Mesodermal cell (in vitro differentiated cells): ENCODE data around the gene SMG1.

Source experiments
- H3K27ac ChIP-seq: 2 replicates; pipeline ENCODE4 v1.7.0; 2013; ENCODE audit warnings: mild to moderate bottlenecking, low read depth, low read length, moderate library complexity; ENCODE audit not compliant: severe bottlenecking
- H3K36me3 ChIP-seq: 2 replicates; pipeline ENCODE4 v1.7.1; 2013; ENCODE audit warnings: mild to moderate bottlenecking, low read length, moderate library complexity; ENCODE audit not compliant: control insufficient read depth, insufficient read depth
- H3K4me1 ChIP-seq: one replicate; pipeline ENCODE4 v1.7.1; 2013; ENCODE audit warnings: mild to moderate bottlenecking, low read length; ENCODE audit not compliant: insufficient read depth, control insufficient read depth, poor library complexity, severe bottlenecking
- H3K4me3 ChIP-seq: 2 replicates; pipeline ENCODE4 v1.7.0; 2013; ENCODE audit warnings: low read length, control low read depth, mild to moderate bottlenecking; ENCODE audit not compliant: insufficient read depth, poor library complexity, severe bottlenecking; ENCODE audit errors: extremely low read depth
- H3K9me3 ChIP-seq: 2 replicates; pipeline ENCODE4 v1.7.1; 2013; ENCODE audit warnings: mild to moderate bottlenecking, low read length, moderate library complexity; ENCODE audit not compliant: control insufficient read depth
- WGBS, 2 experiments: methylation state at CpG; one replicate each; pipeline ENCODE4 v1.1.5; 2013; ENCODE audit warnings: missing lambda C conversion rate in 2 of 2; ENCODE audit not compliant: insufficient coverage in 2 of 2; 5-methylcytosine and 5-hydroxymethylcytosine counted together

The SMG1 gene

GRCh38 chr16:18799500-18799899 lies 126.7 kb downstream of the SMG1 start:
- H3K9me3 ChIP-seq: no peaks in the 10 kb centered on the region
- H3K4me3 ChIP-seq: peak overlapping the region; percentile 94
- H3K27ac ChIP-seq: no peak overlapping the region
- peaks cover 47% of the 10 kb centered on the region for H3K36me3 ChIP-seq
- peaks cover 20% of the 10 kb centered on the region for H3K4me1 ChIP-seq
- 88 to 94% methylated on average over 2 of the region's 3 CpGs for WGBS, 2 experiments

GRCh38 chr16:18797746-18798145 lies 128.5 kb downstream of the SMG1 start:
- no CpG with 5 or more reads among the region's 4 CpGs for WGBS, 2 experiments
- H3K36me3 ChIP-seq: peaks cover 64% of the 10 kb centered on the region
- no peaks in the 10 kb centered on the region for H3K9me3 ChIP-seq
- H3K4me3 ChIP-seq: no peak overlapping the region
- H3K27ac ChIP-seq: no peak overlapping the region
- peaks cover 8% of the 10 kb centered on the region for H3K4me1 ChIP-seq

- Histone ChIP-seq H3K4me1 (peaks cover 8% of the 10 kb centered on the region), H3K4me3 (no peak overlapping the region), H3K27ac (no peak overlapping the region), H3K9me3 (no peaks in the 10 kb centered on the region), H3K36me3 (peaks cover 78% of the 10 kb centered on the region)
- WGBS, 2 experiments: no CpG with 5 or more reads among the region's 1 CpG
Measured at GRCh38 chr16:18796377-18796776, 129.8 kb downstream of the SMG1 start.

GRCh38 chr16:18792836-18793433 lies 133.3 kb downstream of the SMG1 start:
- peaks cover 7% of the 10 kb centered on the region for H3K4me1 ChIP-seq
- WGBS, 2 experiments: 93 to 99% methylated on average over 8 to 10 of the region's 11 CpGs
- no peaks in the 10 kb centered on the region for H3K9me3 ChIP-seq
- no peak overlapping the region for H3K27ac ChIP-seq
- peaks cover 89% of the 10 kb centered on the region for H3K36me3 ChIP-seq
- H3K4me3 ChIP-seq: no peak overlapping the region

GRCh38 chr16:18789850-18790706 lies 136.1 kb downstream of the SMG1 start, which contains the start of gene RPS15A:
Gene RPS15A, minus strand, starts transcription at chr16:18790334. Its CDS starts 1,221 bp downstream, at chr16:18789113.
- WGBS, 2 experiments: 4 to 7% methylated on average over 51 to 60 of the region's 60 CpGs
- Histone ChIP-seq H3K36me3 (peaks cover 90% of the 10 kb centered on the region), H3K4me1 (peaks cover 16% of the 10 kb centered on the region), H3K4me3 (peak within 1 kb of the TSS; percentile 97), H3K27ac (peak within 1 kb of the TSS; percentile 92), H3K9me3 (no peaks in the 10 kb centered on the region)

GRCh38 chr16:18789515-18789849 lies 136.7 kb downstream of the SMG1 start:
- Histone ChIP-seq H3K4me3 (peak overlapping the region; percentile 97), H3K36me3 (peaks cover 90% of the 10 kb centered on the region), H3K4me1 (peaks cover 16% of the 10 kb centered on the region), H3K9me3 (no peaks in the 10 kb centered on the region), H3K27ac (peak overlapping the region; percentile 92)
- 0 to 2% methylated on average over 4 of the region's 5 CpGs for WGBS, 2 experiments

- Histone ChIP-seq H3K4me1 (peaks cover 16% of the 10 kb centered on the region), H3K27ac (no peak overlapping the region), H3K36me3 (peaks cover 90% of the 10 kb centered on the region), H3K4me3 (peak overlapping the region; percentile 97), H3K9me3 (no peaks in the 10 kb centered on the region)
- 14 to 15% methylated on average over 19 to 20 of the region's 20 CpGs for WGBS, 2 experiments
Measured at GRCh38 chr16:18788828-18789514, 137.2 kb downstream of the SMG1 start.

GRCh38 chr16:18784917-18785623 lies 141.1 kb downstream of the SMG1 start:
- Histone ChIP-seq H3K4me3 (no peak overlapping the region), H3K4me1 (peaks cover 16% of the 10 kb centered on the region), H3K36me3 (peaks cover 74% of the 10 kb centered on the region), H3K27ac (no peak overlapping the region), H3K9me3 (no peaks in the 10 kb centered on the region)
- WGBS, 2 experiments: 91 to 92% methylated on average over 7 of the region's 8 CpGs

GRCh38 chr16:18783430-18784341 lies 142.5 kb downstream of the SMG1 start:
- Histone ChIP-seq H3K9me3 (no peaks in the 10 kb centered on the region), H3K4me3 (no peak overlapping the region), H3K36me3 (peaks cover 65% of the 10 kb centered on the region), H3K27ac (no peak overlapping the region), H3K4me1 (peaks cover 16% of the 10 kb centered on the region)
- WGBS, 2 experiments: 91 to 92% methylated on average over 12 to 15 of the region's 17 CpGs
